AG09309 (cell line): ENCODE measurements around the gene ADH1B.

Experiments used
- DNase-seq: peaks from one replicate; pipeline ENCODE4 v3.0.0-alpha.2; 2010; ENCODE audit warnings: low read depth
- H3K4me3 ChIP-seq: 2 replicates; pipeline ENCODE4 v1.5.1; 2011; ENCODE audit warnings: mild to moderate bottlenecking, low read depth, low read length, moderate library complexity; ENCODE audit not compliant: control insufficient read depth
- TF ChIP-seq, protein P1 (sequence below): IDR thresholded peaks from 2 replicates; pipeline ENCODE4 v1.5.1; 2011; ENCODE audit warnings: mild to moderate bottlenecking, low read depth, low read length, inconsistent platforms; ENCODE audit not compliant: insufficient read depth, control insufficient read depth; ENCODE audit errors: missing control alignments

ADH1B gene

GRCh38 chr4:99282731-99283130, 38.5 kb downstream of the ADH1B start:
- TF ChIP-seq, protein P1, sequence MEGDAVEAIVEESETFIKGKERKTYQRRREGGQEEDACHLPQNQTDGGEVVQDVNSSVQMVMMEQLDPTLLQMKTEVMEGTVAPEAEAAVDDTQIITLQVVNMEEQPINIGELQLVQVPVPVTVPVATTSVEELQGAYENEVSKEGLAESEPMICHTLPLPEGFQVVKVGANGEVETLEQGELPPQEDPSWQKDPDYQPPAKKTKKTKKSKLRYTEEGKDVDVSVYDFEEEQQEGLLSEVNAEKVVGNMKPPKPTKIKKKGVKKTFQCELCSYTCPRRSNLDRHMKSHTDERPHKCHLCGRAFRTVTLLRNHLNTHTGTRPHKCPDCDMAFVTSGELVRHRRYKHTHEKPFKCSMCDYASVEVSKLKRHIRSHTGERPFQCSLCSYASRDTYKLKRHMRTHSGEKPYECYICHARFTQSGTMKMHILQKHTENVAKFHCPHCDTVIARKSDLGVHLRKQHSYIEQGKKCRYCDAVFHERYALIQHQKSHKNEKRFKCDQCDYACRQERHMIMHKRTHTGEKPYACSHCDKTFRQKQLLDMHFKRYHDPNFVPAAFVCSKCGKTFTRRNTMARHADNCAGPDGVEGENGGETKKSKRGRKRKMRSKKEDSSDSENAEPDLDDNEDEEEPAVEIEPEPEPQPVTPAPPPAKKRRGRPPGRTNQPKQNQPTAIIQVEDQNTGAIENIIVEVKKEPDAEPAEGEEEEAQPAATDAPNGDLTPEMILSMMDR, result no peak
- no peak overlapping the region for H3K4me3 ChIP-seq
- DNase-seq, result no peak

DNA sequence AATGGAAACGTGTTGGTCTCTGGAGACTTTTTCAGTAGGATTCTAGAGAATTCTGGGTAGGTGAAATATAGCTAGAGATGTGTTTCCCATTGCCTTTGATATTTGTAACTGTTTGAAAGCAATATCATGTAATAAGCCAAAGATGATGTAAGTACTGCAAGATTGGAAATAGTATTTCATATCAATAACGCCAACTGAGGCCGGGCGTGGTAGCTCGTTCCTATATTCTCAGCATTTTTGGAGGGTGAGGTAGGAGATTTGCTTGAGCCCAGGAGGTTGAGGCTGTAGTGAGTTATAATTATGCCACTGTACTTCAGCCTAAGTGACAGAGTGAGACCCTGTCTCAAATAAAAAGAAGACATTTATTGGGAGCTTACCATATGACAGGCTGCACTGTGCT, 39.9 kb downstream of the ADH1B start:
- no peak for DNase-seq
- TF ChIP-seq, protein P1, result no peak
- no peak overlapping the region for H3K4me3 ChIP-seq

DNA sequence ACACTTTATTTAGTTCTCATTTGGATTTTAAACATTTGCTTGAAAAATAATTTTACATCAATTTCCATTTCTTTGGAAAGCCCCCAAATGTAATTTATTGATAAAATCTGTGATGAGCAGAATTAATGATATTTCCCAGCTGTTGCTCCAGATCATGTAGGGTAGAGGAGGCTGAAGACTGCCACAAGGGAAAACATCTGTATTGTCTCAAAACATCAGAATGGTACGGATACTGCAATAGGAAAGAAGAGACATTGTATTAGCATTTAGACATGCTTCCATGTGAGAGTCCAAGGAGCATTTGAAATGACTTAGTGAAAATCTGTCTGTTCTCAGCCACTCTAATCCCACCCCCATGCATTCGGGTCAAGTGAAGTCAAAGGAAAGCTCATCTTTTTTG, 44.8 kb downstream of the ADH1B start:
- H3K4me3 ChIP-seq, result no peak overlapping the region
- no peak for DNase-seq
- TF ChIP-seq, protein P1, result no peak

- TF ChIP-seq, protein P1, result no peak
- no peak overlapping the region for H3K4me3 ChIP-seq
- no peak for DNase-seq
Measured at GRCh38 chr4:99275885-99276284, 45.3 kb downstream of the ADH1B start.

DNA sequence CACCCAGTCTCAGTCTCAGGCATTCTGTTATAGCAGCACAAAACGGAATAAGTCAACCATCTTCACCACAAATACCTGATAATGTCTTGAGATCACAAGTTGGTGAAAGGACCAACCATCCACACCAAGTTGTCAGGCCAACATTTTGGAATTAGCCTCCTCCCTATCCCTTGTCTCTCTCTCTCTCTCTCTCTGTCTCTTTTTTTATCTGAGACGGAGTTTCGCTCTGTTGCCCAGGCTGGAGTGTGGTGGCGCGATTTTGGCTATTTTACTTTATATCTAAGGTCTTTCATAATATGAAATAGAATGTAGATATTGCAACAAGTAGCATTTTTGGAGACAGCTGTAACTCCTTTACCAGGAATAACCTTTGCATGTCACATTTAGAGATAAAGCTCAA, 46.2 kb downstream of the ADH1B start:
- H3K4me3 ChIP-seq, result no peak overlapping the region
- DNase-seq, result no peak
- TF ChIP-seq, protein P1, result no peak

GRCh38 chr4:99273704-99274103, 47.5 kb downstream of the ADH1B start:
- TF ChIP-seq, protein P1, result no peak
- H3K4me3 ChIP-seq, result no peak overlapping the region
- DNase-seq, result no peak

DNA sequence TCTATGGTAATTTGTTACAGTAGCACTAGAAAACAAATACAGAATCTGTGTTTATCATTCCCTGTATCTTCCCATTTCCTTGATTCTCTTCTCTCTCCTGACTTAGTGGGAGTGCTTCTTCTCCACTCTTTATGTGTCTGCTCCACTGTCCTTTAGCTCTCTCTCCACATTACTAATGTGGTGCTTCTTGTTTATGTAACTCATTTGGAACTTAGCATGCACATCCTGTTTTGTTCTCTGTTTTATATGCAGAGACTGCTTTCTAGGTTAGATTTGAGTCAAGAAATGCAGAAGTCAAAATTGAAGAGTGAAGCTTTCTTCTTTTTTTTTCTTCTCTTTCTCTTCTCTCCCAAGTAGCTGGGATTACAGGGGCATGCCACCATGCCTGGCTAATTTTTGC, 56.3 kb downstream of the ADH1B start:
- H3K4me3 ChIP-seq, result no peak overlapping the region
- TF ChIP-seq, protein P1, result no peak
- DNase-seq, result no peak
